NCI-H1105 (cell line): ENCODE data around the gene CLIC4.
"Not testable (repeated sequence)": the region's sequence is repeated elsewhere in the genome, so short reads cannot be mapped to it uniquely, and the experiment has no call there.

Experiments
- DNase-seq: peaks from one replicate; lab custom pipeline; 2025; lab: John Stamatoyannopoulos, UW

CLIC4 gene

GRCh38 chr1:24717887-24718650, 27.2 kb upstream of the CLIC4 start:
- DNase-seq: no peak

GRCh38 chr1:24720152-24720551, 25.1 kb upstream of the CLIC4 start:
- DNase-seq: no peak

GRCh38 chr1:24721533-24721932, 23.7 kb upstream of the CLIC4 start:
- DNase-seq: no peak

- DNase-seq: not testable (repeated sequence)
Observed at GRCh38 chr1:24722073-24723035, 22.9 kb upstream of the CLIC4 start.

GRCh38 chr1:24724345-24725208, 20.7 kb upstream of the CLIC4 start:
- no peak for DNase-seq

GRCh38 chr1:24725209-24725651, 20.0 kb upstream of the CLIC4 start:
- DNase-seq: no peak

GRCh38 chr1:24726741-24727140, 18.5 kb upstream of the CLIC4 start:
- DNase-seq: no peak

GRCh38 chr1:24727501-24728216, 17.6 kb upstream of the CLIC4 start:
- DNase-seq: no peak

- no peak for DNase-seq
Observed at GRCh38 chr1:24728982-24729381, 16.3 kb upstream of the CLIC4 start.

GRCh38 chr1:24732186-24732885, 12.9 kb upstream of the CLIC4 start:
- no peak for DNase-seq

- DNase-seq: not testable (repeated sequence)
Observed at GRCh38 chr1:24733342-24733741, 11.9 kb upstream of the CLIC4 start.

GRCh38 chr1:24735156-24735508, 10.1 kb upstream of the CLIC4 start:
- no peak for DNase-seq

- no peak for DNase-seq
Observed at GRCh38 chr1:24735509-24736375, 9.5 kb upstream of the CLIC4 start.

- DNase-seq: no peak
Observed at GRCh38 chr1:24737368-24738117, 7.7 kb upstream of the CLIC4 start.

GRCh38 chr1:24739241-24739640, 6.0 kb upstream of the CLIC4 start:
- no peak for DNase-seq

- DNase-seq: no peak
Observed at GRCh38 chr1:24742090-24742938, 2.9 kb upstream of the CLIC4 start.

- DNase-seq: no peak
Observed at GRCh38 chr1:24743404-24744211, 1.6 kb upstream of the CLIC4 start.
